K562 (cell line): ENCODE data around the gene THAP6.

ENCODE experiments used
- CTCF ChIP-seq, 3 experiments: IDR thresholded peaks in 2 of 3; conservative IDR thresholded peaks in 1 of 3; 2 replicates each; pipeline ENCODE4 v1.5.1; 2011 to 2012; ENCODE audit warnings: low read length in 3 of 3, mild to moderate bottlenecking in 3 of 3, control low read depth in 2 of 3, improper control_type of control experiment in 1 of 3, inconsistent platforms in 1 of 3, low read depth in 1 of 3, mixed read lengths in 1 of 3, moderate library complexity in 1 of 3; ENCODE audit not compliant: insufficient read depth in 2 of 3
- HDAC2 ChIP-seq: fragments of 450-650 bp; IDR thresholded peaks from 2 replicates; pipeline ENCODE4 v1.6.1; 2016; ENCODE audit warnings: mild to moderate bottlenecking
- HMGXB4 ChIP-seq: sonication (generic); formaldehyde crosslinking; IDR thresholded peaks from 2 replicates; pipeline ENCODE4 v1.8.1; 2023; ENCODE audit warnings: mild to moderate bottlenecking, missing genetic modification reagents
- NR2F6 ChIP-seq: fragments of 450-650 bp; formaldehyde crosslinking; IDR thresholded peaks from 2 replicates; pipeline ENCODE4 v1.4.0; 2020; ENCODE audit warnings: mild to moderate bottlenecking
- NRF1 ChIP-seq, 2 experiments: fragments of 450-650 bp; IDR thresholded peaks in 1 of 2; conservative IDR thresholded peaks in 1 of 2; 2 replicates each; pipeline ENCODE4 v1.6.1; 2014; ENCODE audit warnings: mild to moderate bottlenecking in 2 of 2
- PBX2 ChIP-seq, 2 experiments: IDR thresholded peaks in 1 of 2; conservative IDR thresholded peaks in 1 of 2; 2 replicates each; pipeline ENCODE4 v1.6.1; 2016; ENCODE audit warnings: low read depth in 2 of 2, mild to moderate bottlenecking in 1 of 2, missing compliant biosample characterization in 1 of 2, missing genetic modification characterization in 1 of 2, moderate library complexity in 1 of 2
- PKNOX1 ChIP-seq: fragments of 450-650 bp; IDR thresholded peaks from 2 replicates; pipeline ENCODE4 v1.6.1; 2016
- RBFOX2 ChIP-seq: fragments of 200-400 bp; formaldehyde crosslinking; IDR thresholded peaks from 2 replicates; pipeline ENCODE4 v1.6.1; 2017; ENCODE audit warnings: low read depth, mild to moderate bottlenecking, low read length, moderate library complexity
- SIN3A ChIP-seq, 2 experiments: fragments of 150-350 bp in 1 of 2; IDR thresholded peaks; 2 replicates each; pipeline ENCODE4 v1.6.1; 2011 to 2016; ENCODE audit warnings: borderline replicate concordance in 2 of 2, low read depth in 2 of 2, low read length in 2 of 2, mild to moderate bottlenecking in 2 of 2, moderate library complexity in 2 of 2; ENCODE audit not compliant: control insufficient read depth in 1 of 2
- TAF1 ChIP-seq: IDR thresholded peaks from 2 replicates; pipeline ENCODE4 v1.6.1; 2011; ENCODE audit warnings: mild to moderate bottlenecking, low read length, moderate library complexity; ENCODE audit not compliant: insufficient read depth, control insufficient read depth, severe bottlenecking; ENCODE audit errors: extremely low read depth
- TCF3 ChIP-seq: sonication (generic); formaldehyde crosslinking; IDR thresholded peaks from 2 replicates; pipeline ENCODE4 v1.4.0; 2020; ENCODE audit warnings: mild to moderate bottlenecking, missing genetic modification reagents
- ZBTB12 ChIP-seq: fragments of 250-450 bp; sonication (Bioruptor Pico); IDR thresholded peaks from 2 replicates; pipeline ENCODE4 v1.4.0; 2020
- ZNF518B ChIP-seq: fragments of 250-450 bp; sonication (Bioruptor Pico); IDR thresholded peaks from 2 replicates; pipeline ENCODE4 v1.5.0; 2021; ENCODE audit warnings: mild to moderate bottlenecking, moderate library complexity

GRCh38 chr4:75484190-75484589 is 30.1 kb upstream of the THAP6 start:
- no peak for TF ChIP-seq SIN3A (IDR thresholded peaks at IDR 0.05; ENCODE audit: borderline replicate concordance in 2 of 2, control insufficient read depth in 1 of 2, low read depth in 2 of 2, low read length in 2 of 2)
- TF ChIP-seq HMGXB4 (CRISPR knock-in tag): no peak
- TF ChIP-seq PBX2 (CRISPR knock-in tag; IDR thresholded peaks at IDR 0.05; ENCODE audit: low read depth): no peak
- TF ChIP-seq PBX2 (tag; conservative IDR thresholded peaks at IDR 0.05; ENCODE audit: low read depth): no peak
- TF ChIP-seq TAF1: no peak
- no peak for TF ChIP-seq RBFOX2
- TF ChIP-seq TCF3: no peak
- no peak for TF ChIP-seq NRF1 (conservative IDR thresholded peaks at IDR 0.05 in 1 of 2, IDR thresholded peaks at IDR 0.05 in 1 of 2)
- TF ChIP-seq ZBTB12 (CRISPR knock-in tag): no peak
- no peak for TF ChIP-seq NR2F6 (CRISPR knock-in tag)
- no peak for TF ChIP-seq HDAC2
- no peak for TF ChIP-seq CTCF (IDR thresholded peaks at IDR 0.05 in 2 of 3, conservative IDR thresholded peaks at IDR 0.05 in 1 of 3; ENCODE audit: insufficient read depth in 2 of 3, low read depth in 1 of 3, low read length in 3 of 3)
- no peak for TF ChIP-seq PKNOX1
- no peak for TF ChIP-seq ZNF518B (CRISPR knock-in tag)
